ELF-1 (cell line): Measurements from ENCODE around the gene FAM89B.

Source experiments
- DNase-seq: peaks from one replicate; pipeline ENCODE4 v3.0.0-alpha.2; 2016; ENCODE audit warnings: low read depth, low spot score

FAM89B gene

GRCh38 chr11:65610404-65610803 lies 38.1 kb downstream of the FAM89B start:
- no peak for DNase-seq

GRCh38 chr11:65611028-65611757 lies 38.9 kb downstream of the FAM89B start:
- no peak for DNase-seq

- no peak for DNase-seq
Measured at GRCh38 chr11:65611758-65612603, 39.6 kb downstream of the FAM89B start.

- no peak for DNase-seq
Measured at GRCh38 chr11:65612691-65613090, 40.4 kb downstream of the FAM89B start.

- no peak for DNase-seq
Measured at GRCh38 chr11:65613091-65613928, 41.0 kb downstream of the FAM89B start.

GRCh38 chr11:65615229-65615949 lies 43.1 kb downstream of the FAM89B start, which contains the start of gene PCNX3:
Gene PCNX3 (plus strand): TSS chr11:65615776. CDS start chr11:65616312, 536 bp downstream.
- DNase-seq, result peak; percentile 100

- no peak for DNase-seq
Measured at GRCh38 chr11:65615950-65616574, 43.7 kb downstream of the FAM89B start.

GRCh38 chr11:65616575-65617001 lies 44.2 kb downstream of the FAM89B start:
- DNase-seq, result no peak

GRCh38 chr11:65617136-65617850 lies 45.0 kb downstream of the FAM89B start:
- DNase-seq, result no peak

- no peak for DNase-seq
Measured at GRCh38 chr11:65617990-65618751, 45.8 kb downstream of the FAM89B start.

- no peak for DNase-seq
Measured at GRCh38 chr11:65618763-65619162, 46.4 kb downstream of the FAM89B start.

- DNase-seq, result no peak
Measured at GRCh38 chr11:65619281-65619928, 47.1 kb downstream of the FAM89B start.

- DNase-seq, result no peak
Measured at GRCh38 chr11:65620666-65621065, 48.3 kb downstream of the FAM89B start.

- DNase-seq, result no peak
Measured at GRCh38 chr11:65621460-65621859, 49.1 kb downstream of the FAM89B start.

- DNase-seq, result no peak
Measured at GRCh38 chr11:65622011-65622410, 49.7 kb downstream of the FAM89B start.

- no peak for DNase-seq
Measured at GRCh38 chr11:65623177-65623576, 50.8 kb downstream of the FAM89B start.
